Astrocyte of the spinal cord (primary cell): ENCODE measurements around the gene MAP3K4.
A peak's percentile ranks its signal among the peaks of the same experiment; 100 is the strongest.

Experiments used
- DNase-seq: peaks from one replicate; pipeline ENCODE4 v3.0.0; 2011; ENCODE audit warnings: low read depth, low spot score
- H3K4me3 ChIP-seq: 2 replicates; pipeline ENCODE4 v1.5.1; 2011; ENCODE audit warnings: low read depth, mild to moderate bottlenecking, low read length, moderate library complexity
- in situ Hi-C: cut with HindIII; loops from 2 replicates; pipeline ENCODE4 v1.10.0; 2017; ENCODE audit warnings: low sequenced_read_pairs
- TF ChIP-seq, protein P1 (sequence below): IDR thresholded peaks from 2 replicates; pipeline ENCODE4 v1.5.1; 2012; ENCODE audit warnings: low read depth, mild to moderate bottlenecking, low read length, inconsistent platforms

MAP3K4 gene

GRCh38 chr6:161161889-161162624 lies 170.5 kb downstream of the MAP3K4 start:
- in situ Hi-C loops, result no loop called here
- peak; percentile 44 for DNase-seq
- TF ChIP-seq, protein P1, sequence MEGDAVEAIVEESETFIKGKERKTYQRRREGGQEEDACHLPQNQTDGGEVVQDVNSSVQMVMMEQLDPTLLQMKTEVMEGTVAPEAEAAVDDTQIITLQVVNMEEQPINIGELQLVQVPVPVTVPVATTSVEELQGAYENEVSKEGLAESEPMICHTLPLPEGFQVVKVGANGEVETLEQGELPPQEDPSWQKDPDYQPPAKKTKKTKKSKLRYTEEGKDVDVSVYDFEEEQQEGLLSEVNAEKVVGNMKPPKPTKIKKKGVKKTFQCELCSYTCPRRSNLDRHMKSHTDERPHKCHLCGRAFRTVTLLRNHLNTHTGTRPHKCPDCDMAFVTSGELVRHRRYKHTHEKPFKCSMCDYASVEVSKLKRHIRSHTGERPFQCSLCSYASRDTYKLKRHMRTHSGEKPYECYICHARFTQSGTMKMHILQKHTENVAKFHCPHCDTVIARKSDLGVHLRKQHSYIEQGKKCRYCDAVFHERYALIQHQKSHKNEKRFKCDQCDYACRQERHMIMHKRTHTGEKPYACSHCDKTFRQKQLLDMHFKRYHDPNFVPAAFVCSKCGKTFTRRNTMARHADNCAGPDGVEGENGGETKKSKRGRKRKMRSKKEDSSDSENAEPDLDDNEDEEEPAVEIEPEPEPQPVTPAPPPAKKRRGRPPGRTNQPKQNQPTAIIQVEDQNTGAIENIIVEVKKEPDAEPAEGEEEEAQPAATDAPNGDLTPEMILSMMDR, result no peak
- no peak overlapping the region for H3K4me3 ChIP-seq

- TF ChIP-seq, protein P1, result no peak
- in situ Hi-C loops, result no loop called here
- DNase-seq, result no peak
- no peak overlapping the region for H3K4me3 ChIP-seq
Observed at GRCh38 chr6:161162722-161163121, 171.2 kb downstream of the MAP3K4 start.

- H3K4me3 ChIP-seq, result no peak overlapping the region
- in situ Hi-C loops, result no loop called here
- no peak for DNase-seq
- TF ChIP-seq, protein P1, result no peak
Observed at GRCh38 chr6:161163466-161164181, 172.1 kb downstream of the MAP3K4 start.

- TF ChIP-seq, protein P1, result no peak
- DNase-seq, result no peak
- H3K4me3 ChIP-seq, result no peak overlapping the region
- in situ Hi-C loops, result no loop called here
Observed at GRCh38 chr6:161164182-161164625, 172.6 kb downstream of the MAP3K4 start.

DNA sequence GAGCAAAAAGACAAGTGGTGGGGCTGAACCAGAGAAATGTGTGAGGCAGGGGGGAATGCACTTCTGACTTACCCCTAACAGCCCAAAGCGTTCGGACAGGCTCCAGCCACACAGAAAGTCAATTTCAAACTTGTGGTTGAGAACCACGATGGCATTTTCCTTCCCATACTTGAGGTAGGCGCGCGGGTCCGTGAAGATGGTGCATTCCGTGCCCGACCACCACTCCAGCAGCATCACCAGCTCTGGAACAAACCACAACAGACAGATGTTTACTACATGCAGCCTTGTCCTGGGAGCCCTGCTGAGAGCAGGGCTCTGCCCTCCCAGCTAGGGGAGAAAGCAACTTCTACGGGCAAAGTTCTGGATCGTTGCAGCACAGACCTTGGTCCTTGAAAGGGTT lies 174.6 kb downstream of the MAP3K4 start:
- no peak for DNase-seq
- H3K4me3 ChIP-seq, result no peak overlapping the region
- in situ Hi-C loops, result no loop called here
- TF ChIP-seq, protein P1, result no peak

- no peak overlapping the region for H3K4me3 ChIP-seq
- no peak for DNase-seq
- TF ChIP-seq, protein P1, result no peak
- in situ Hi-C loops, result no loop called here
Observed at GRCh38 chr6:161166677-161167076, 175.1 kb downstream of the MAP3K4 start.
